NCI-H524 treated with DMSO at 0.1 percent for 48 hours (cell line): Measurements from ENCODE around the gene NELL1.

ENCODE experiments used
- DNase-seq: peaks from one replicate; lab custom pipeline; 2025; lab: John Stamatoyannopoulos, UW

The NELL1 gene

DNA sequence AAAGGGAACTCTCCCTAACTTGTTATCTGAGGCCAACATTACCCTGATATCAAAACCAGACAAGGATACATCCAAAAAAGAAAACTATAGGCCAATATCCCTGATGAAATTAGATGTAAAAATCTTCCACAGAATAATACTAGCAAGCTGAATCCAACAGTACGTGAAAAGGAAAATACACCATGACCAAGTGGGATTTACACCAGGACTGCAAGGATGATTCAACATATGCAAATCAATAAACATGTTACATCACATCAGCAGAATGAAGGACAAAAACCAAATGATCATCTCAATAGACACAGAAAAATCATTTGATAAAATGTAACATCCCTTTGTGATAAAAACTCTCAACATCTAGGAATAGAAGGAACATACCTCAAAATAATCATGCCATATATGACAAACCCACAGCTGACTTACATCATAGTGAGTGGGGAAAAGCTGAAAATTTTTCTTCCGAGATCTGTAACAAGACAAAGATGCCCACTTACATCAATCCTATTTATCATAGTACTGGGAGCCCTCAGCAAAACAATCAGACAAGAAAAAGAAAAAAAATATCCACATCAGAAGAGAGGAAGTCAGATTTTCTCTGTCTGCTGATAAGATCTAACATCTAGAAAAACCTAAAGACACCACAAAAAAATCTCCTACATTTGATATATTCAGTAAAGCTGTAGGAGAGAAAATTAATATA lies 820.2 kb downstream of the NELL1 start:
- DNase-seq: no peak

DNA sequence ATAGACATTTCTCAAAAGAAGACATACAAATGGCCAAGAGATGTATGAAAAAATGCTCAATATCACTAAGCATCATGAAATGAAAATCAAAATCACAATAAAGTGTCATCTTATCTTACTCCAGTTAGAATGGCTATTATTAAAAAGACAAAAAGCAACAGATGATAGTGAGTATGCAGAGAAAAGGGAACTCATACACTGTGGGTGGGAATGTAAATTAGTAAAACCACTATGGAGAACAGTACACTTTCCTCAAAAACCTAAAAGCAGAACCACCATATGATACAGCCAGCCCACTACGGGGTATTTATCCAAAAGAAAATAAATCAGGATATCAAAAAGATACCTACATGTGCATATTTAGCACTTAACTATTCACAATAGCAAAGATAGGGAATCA lies 823.5 kb downstream of the NELL1 start:
- no peak for DNase-seq

DNA sequence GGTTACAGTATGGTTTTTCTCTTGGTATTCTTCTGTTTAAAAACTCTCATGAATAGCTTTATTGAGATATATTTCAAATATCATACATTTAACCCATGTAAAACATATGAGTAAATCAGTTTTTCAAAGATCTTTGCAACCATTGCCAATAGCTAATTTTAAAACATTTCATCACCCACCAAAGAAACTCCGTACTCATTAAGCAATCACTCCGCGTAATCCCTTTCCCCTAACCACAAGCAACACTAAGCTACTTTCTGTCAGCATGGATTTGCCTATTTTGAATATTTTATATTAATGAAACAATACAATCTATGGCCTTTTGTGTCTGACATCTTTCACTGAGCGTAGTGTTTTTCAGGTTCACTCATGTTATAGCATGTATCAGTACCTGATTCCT lies 825.6 kb downstream of the NELL1 start:
- no peak for DNase-seq

DNA sequence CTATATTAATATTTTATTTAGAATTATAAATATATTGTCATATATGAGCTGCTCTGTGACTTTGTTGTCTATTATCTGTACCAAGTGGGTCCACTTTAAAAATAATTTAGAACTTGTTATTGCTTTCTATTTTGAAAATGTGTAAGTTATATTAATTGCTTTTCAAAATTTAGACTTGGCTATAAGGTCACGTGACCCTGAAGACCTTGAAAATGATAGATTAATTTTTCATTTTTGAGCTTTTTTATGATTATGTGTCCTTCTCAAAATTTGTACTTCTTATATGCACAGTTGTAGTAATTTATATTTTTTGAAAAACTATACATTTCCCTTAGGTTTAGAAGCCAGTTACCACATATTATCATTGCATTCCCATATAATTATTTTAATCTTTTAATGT lies 826.5 kb downstream of the NELL1 start:
- DNase-seq: no peak

DNA sequence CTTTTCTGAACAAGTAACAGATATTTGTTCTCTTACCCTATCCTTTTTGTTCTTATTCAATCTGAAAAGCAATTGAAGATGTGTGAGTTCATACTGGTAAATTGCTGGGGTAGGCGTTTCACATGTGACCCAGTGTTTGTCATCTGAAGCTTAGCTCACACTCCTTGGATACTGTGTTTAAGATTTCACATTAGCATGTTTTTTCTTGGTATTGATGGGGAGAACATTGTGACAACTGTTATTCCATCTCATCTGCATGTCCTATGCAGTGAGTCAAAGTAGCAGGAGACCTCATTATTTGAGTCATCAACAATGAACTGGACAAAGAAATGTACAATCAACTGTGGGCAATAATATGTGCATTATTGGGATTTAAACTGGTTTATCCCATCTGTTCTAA lies 831.9 kb downstream of the NELL1 start:
- DNase-seq: no peak

DNA sequence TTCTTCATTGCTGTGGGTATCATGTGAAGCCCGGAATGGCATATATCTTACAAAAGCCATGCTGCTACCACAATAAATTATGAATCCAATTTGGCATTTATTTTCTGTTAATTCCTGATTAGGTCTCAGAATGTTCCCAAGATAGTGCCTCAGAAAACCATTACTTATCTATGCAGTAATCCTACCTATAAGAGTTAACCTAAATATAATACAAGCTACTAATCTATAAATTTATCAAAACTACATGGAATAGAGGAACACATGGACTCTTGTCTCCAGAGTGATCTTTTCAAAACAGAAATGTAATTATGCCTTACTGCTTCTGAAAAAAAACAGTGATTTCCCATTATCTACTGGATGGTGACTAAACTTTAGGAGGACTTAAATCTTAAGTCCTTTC lies 835.7 kb downstream of the NELL1 start:
- DNase-seq: no peak

DNA sequence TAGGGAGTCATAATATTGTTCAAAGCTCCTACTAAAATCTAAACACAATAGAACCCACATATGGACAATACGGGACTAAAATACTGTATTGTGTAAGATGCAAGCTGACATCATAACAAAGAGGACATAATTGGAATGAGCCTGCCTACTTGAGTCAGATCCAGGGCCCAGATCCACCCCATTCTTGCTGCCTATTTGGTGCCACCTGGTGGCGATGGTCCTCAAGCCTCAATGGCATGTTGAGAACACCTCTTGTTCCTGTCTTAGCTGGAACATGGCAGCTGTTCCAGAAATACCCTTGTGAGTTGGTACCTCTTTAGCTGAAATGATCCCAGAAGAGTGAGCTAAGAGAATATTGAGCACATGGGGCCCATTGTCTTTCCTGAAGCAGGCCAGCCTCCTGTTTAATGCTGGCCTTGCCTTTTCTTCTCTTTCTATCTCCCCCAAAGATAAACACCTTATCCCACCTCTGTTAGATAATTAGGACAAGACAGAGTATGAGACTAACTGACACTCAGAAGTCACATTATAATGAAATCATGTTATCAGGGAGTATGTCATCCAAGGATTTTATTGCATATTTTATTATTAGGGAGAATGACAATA lies 842.6 kb downstream of the NELL1 start:
- DNase-seq: peak; percentile 68

DNA sequence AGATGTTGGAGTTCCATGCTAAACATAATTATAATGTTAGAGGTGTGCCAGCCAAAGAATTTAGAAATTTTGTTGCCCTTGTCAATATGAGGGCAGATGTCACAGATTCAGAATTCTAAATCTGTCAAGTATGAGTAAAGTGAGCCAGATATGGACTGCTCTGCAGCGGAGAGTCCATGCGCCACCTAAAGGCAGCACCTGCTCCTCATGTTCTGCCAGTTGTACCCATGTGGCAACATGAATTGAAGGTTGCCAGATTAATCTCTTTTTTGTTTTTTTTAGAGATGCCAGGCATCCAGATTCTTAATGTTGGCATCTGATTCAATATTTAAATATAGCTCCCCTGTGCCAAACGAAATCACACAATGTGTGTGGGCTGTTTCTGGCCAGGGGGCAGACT lies 844.9 kb downstream of the NELL1 start:
- peak; percentile 7 for DNase-seq

DNA sequence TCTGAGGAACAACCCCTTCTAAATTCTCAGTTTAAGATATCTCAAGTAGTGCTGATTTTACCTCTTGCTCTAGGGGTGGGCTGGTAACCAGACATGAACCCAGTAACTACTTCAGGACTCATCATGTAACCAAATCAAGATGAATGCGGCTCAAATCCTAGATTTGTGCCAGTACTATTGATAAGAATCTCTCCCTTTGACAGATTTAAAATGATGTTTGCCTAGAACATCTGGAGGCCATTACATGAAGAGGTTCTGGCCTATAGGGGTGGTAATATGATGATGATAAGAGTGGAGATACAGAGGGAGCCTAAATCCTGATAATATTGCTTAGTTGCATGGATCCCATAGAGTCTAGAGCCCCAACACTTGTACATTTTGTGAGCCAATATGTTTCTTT lies 850.9 kb downstream of the NELL1 start:
- no peak for DNase-seq

DNA sequence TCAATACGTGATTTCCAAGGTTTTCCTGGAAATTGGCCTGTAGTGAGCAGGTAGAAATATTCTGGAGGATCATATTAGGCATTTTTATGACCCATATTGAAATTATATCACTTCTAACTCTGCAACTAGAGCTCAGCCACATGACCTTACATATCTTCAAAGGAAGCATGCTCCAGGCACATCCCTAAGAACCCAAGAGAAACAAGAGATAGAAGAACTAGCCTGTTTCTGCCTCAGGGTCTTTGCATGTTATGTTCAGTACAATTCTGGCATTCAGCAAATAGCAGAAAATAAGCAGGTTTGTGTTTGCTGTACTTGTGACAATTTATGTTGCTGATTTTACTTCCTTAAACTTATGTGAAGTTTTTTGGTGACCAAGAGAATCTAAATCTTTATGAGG lies 859.8 kb downstream of the NELL1 start:
- DNase-seq: no peak

DNA sequence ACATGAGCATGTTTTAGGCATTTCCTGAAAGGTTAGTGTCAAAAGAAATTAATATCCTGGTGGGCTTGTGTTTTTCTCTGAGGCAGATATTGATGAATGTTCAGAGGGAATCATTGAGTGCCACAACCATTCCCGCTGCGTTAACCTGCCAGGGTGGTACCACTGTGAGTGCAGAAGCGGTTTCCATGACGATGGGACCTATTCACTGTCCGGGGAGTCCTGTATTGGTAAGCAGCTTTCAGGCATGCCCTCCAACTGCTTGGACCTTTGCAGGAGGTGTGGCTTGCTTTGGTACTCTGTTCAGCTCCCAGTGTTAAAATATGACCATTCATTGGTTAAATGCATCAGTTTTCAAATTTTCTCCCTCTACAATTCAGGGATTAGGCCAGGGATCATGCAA lies 864.9 kb downstream of the NELL1 start:
- DNase-seq: no peak

DNA sequence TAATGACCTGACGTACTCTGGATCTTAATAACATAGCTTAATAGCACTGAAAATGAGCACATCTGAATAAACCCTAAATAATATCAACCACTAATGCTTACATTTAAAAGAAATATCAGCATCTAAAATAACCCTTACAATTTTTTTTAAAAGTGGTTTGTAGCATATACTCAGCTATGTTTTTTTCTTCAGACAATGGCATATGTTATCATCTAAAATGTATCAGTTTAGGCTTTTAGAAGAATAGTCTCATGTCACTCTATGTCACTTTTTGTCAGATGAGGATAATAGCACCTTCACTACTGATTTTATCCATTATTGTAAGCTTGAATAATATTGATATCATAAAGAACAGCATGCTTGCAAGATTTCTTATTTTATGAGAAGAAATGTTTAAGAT lies 868.6 kb downstream of the NELL1 start:
- DNase-seq: no peak

DNA sequence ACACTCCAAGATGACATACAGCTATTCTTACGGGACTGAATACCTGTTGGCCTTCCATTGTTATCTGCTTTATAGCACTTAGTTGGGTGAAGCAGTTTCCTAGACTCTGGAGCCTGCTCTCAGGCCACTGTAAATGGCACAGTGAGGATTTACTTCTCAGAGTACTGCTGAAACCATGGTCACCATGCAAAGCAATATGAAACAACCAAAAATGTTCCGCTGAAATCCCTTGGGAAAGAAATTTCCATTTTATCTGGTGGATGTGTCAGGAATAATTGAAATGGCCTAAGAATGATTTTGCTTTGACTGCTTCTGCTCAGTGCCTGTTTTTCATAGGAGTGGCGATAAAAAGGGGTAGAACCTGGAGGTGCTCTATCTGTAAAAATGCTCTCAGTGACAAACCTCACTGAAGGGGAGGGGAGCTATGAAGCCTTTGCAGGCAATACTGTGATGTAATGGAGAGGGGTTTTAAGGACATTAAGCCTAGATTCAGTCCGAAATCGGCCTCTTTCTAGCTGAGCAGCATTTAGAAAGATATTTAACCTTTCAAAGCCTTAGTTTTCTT lies 871.9 kb downstream of the NELL1 start:
- DNase-seq: no peak

DNA sequence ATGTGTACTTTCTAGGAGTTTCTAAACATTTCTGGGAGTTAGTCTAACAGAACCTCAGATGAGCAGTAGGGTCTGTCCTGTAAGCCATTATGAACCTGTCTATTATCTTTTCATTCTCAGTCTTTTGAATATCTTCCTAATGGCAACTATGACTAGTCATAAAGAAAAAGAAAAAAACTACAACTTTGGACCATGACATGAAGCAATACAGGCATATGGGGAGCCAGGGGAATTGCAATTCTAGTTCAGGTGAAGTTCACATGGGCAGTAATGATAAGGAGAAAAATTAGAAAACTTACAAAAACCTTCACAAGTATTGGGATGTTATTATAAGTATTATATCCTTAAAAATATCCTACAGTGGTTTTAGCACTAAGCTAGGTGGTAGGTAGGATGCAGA lies 874.5 kb downstream of the NELL1 start:
- DNase-seq: no peak

DNA sequence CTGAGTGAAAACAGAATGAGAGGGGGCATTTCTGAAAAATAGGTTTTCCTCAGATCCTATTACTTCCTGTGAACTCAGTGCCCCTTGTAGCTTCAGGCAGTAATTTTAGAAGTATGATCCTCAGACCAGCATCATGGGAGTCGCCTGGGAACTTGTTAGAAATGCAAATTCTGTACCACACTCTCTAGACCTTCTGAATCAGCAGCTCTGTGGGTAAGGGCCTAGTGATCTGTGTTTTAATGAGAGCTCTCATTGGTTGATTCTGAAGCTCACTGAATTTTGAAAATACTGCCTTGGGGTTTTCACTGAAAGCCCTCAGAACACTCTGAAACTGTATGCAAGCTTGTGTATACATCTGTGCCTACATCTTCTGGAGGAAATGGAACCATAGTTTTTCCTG lies 876.3 kb downstream of the NELL1 start:
- DNase-seq: no peak

DNA sequence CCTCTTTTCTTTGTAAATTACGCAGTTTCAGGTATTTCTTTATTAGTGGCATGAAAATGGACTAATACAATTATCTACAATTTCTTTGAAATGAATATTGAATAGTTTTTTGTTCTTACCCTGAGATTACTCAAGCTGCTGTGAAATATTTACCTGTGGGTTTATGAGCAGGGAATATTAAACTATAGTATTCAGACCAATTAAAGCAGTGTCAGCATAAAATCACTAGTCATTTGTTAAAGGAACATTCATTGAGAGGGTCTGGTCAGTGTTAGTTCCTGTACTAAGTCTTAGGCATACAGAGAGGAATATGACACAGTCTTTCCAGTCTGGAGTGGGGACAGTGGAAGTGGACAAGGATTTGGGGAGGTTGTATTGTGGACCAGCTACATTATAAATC lies 877.3 kb downstream of the NELL1 start:
- DNase-seq: no peak

DNA sequence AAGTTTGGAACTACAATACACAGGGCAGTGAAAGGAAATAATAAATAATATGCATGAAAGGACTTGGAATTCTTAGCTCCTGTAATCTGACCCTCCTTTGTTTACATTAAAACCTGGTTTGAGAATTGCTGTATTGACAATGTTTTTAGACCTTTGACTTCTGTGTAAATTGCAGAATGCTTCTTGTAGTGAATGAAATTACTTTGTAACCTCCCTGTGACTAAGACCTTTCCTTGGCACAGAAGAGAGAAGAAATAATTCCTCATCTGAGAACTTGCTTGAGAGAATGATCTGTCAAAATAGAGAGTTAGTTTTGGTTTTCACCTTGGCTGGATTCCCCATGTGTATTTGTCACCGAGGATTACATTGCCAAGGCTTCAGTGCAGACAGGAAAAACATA lies 883.5 kb downstream of the NELL1 start:
- no peak for DNase-seq

DNA sequence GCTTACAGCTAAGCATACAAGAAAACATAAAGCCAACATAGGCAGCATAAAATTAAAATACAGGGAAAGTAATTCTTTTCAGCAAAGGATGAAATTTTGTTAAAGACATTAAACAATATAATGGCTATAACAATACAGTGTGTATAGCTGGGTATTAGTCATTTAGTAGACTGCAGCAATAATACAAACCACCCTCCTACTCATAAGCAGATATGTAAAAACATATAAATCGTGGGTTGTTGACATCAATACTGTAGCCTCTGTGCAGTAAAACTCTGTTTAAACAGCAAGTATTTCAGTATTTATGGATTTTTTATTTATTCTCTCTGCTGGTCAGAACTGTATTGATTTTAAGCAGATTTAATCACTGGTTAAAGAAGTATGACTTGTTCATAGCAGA lies 884.4 kb downstream of the NELL1 start:
- no peak for DNase-seq

DNA sequence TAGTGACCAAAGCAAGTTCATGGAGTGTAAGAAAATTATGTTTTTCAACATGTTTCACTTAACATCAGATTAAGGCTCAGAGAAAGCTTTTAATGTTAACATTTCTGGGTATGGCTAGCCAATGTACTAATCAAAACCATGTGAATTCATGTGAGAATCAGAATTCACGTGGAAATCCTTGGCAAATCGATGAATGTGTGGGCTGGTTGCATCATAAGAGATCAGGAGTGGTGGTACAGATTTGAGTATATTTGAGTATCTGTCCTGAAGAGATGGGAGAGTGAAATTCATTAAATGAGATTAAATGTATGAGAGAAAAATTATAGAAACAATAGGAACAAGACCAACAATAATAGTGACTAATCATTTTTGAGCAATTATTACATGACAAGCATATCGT lies 884.9 kb downstream of the NELL1 start:
- DNase-seq: no peak

DNA sequence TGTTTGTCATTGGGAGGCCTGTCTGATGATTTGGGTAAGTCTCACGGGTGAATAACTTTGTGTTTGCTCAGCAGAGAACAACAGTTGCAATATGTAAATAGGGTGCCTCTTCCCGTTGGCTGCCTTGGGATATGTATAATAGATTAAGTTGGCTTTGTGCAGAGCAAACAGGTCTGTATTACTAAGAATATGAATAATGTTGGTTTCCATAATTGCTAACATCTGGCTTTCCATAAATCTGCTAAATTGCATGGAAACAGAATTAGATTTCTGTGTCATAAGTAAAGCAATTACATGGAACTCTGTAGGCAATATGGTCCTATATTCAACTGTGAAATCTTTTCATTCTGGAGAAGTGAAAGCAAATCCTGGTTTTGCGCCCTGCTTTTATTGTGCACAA lies 887.5 kb downstream of the NELL1 start:
- DNase-seq: no peak

DNA sequence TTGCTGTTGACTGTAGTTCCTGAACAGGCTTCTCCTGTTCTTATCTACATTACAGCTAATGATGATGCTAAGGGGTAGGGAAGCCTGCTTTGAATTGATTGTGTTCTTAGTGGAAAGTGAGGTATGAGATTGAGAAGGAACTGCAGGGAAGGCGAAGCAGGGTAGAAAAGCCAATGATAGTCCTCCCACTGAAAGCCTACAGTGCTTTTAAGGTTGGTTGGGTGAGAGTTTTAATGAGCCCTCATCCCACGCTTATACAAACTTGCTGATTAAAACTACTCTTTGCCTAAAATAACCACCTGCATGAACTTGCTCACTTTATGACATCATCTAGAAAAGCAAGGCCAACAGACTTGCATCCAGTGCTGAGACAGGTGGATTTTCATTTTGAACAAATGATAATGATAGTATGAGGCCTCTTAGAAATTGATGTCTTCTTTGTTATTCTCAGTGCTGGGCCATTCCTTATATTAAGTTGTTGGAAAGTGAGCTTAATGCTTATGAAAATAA lies 891.1 kb downstream of the NELL1 start:
- no peak for DNase-seq

DNA sequence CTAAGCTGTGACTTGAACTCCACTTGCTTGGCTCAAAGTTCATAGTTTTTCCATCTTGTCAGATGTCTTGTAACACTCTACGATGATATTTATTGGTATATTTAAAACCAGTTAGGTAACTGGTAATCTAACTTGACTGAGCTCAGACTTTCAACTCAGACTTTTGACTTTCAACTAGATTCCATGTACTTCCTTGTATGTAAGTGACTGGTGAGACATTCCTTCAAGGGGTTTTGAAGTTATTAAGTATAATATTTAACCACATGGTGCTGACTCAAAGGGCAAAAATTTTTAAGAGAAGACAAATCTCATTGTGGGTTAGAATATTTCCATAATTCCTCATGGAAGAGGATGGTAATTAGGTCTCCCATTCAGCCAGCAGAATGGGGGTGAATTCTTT lies 892.2 kb downstream of the NELL1 start:
- no peak for DNase-seq

DNA sequence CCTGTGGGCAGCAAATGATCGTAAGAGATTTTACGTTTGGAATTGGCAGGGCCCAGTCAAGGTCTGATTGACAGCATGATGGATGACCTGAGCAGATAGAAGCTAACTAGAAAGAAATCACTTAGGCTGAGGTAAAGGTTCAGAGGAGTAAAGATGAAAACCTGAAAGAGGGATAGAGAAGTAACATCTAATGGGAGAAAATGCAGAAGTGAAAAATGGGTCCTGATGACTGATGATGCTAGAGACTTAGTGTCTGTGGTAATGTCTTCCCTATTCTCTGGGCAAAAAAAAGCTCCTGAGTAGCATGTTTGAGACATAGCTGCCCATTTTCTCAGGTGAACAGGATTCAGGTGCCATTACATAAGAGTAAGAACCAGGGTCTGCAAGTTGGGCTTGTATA lies 894.7 kb downstream of the NELL1 start:
- DNase-seq: no peak
